CD4-positive, alpha-beta T cell (primary cell): ENCODE data around the gene PDE4B. TPM values are rescaled to one million over a fixed set of nuclear protein-coding genes. Genes with fewer than 3 reads are reported as not detected.

Source experiments
- ATAC-seq: fragments of 200-7000 bp; cut with Tn5 transposase; one replicate; pipeline ENCODE4 v1.10.0; 2022; ENCODE audit warnings: mild to moderate bottlenecking; ENCODE audit not compliant: poor library complexity
- CTCF ChIA-PET: fragments of 350-600 bp; sonication (Branson Sonifier 250); formaldehyde crosslinking; loops from one replicate; lab custom pipeline; 2021; ENCODE audit warnings: antibody characterized with exemption, inconsistent platforms; lab: Charles Lee
- POLR2A ChIA-PET: fragments of 350-600 bp; sonication (Branson Sonifier 250); formaldehyde crosslinking; loops from one replicate; lab custom pipeline; 2021; ENCODE audit warnings: antibody characterized with exemption, inconsistent platforms; lab: Charles Lee
- DNase-seq, 14 experiments: peaks; one replicate each; pipeline ENCODE4 v3.0.0-alpha.2; 2013 to 2020; ENCODE audit warnings: mixed read lengths in 2 of 14
- H3K27ac ChIP-seq, 2 donors: one replicate each; pipeline versions ENCODE4 v1.5.1 to v1.7.0; 2013; ENCODE audit warnings: low read length in 2 of 2, low read depth in 1 of 2, mild to moderate bottlenecking in 1 of 2
- H3K27me3 ChIP-seq, 2 experiments: 1 replicate in 1 of 2; 2 replicates in 1 of 2; pipeline versions ENCODE4 v1.6.1 to v1.7.0; 2013; ENCODE audit warnings: low read length in 2 of 2, control low read depth in 1 of 2, mild to moderate bottlenecking in 1 of 2, moderate library complexity in 1 of 2; ENCODE audit not compliant: insufficient read depth in 2 of 2, control insufficient read depth in 1 of 2
- H3K36me3 ChIP-seq: one replicate; pipeline ENCODE4 v1.6.1; 2013; ENCODE audit warnings: low read length, control low read depth; ENCODE audit not compliant: insufficient read depth
- H3K4me1 ChIP-seq: one replicate; pipeline ENCODE4 v1.6.1; 2013; ENCODE audit warnings: low read length, control low read depth; ENCODE audit not compliant: insufficient read depth
- H3K4me3 ChIP-seq: one replicate; pipeline ENCODE4 v1.5.1; 2013; ENCODE audit warnings: mild to moderate bottlenecking, low read length, moderate library complexity
- H3K9me3 ChIP-seq, 2 experiments: 1 replicate in 1 of 2; 2 replicates in 1 of 2; pipeline versions ENCODE4 v1.6.1 to v1.7.0; 2013; ENCODE audit warnings: low read length in 2 of 2, mild to moderate bottlenecking in 2 of 2, control low read depth in 1 of 2, moderate library complexity in 1 of 2; ENCODE audit not compliant: control insufficient read depth in 1 of 2, insufficient read depth in 1 of 2
- H3K27ac Mint-ChIP-seq: one replicate; pipeline ENCODE4 v1.8.0; 2020; ENCODE audit warnings: mixed read lengths
- H3K27me3 Mint-ChIP-seq: one replicate; pipeline ENCODE4 v1.8.0; 2021; ENCODE audit warnings: mixed read lengths
- H3K36me3 Mint-ChIP-seq: one replicate; pipeline ENCODE4 v1.8.0; 2021; ENCODE audit warnings: low read depth, mixed read lengths
- H3K4me1 Mint-ChIP-seq: one replicate; pipeline ENCODE4 v1.8.0; 2021; ENCODE audit warnings: low read depth, mixed read lengths
- H3K4me3 Mint-ChIP-seq: one replicate; pipeline ENCODE4 v1.8.0; 2020; ENCODE audit warnings: mild to moderate bottlenecking, mixed read lengths
- H3K9me3 Mint-ChIP-seq: one replicate; pipeline ENCODE4 v1.8.0; 2020; ENCODE audit warnings: mixed read lengths
- CTCF ChIP-seq: fragments of 200-600 bp; IDR thresholded peaks from one replicate; pipeline ENCODE4 v1.8.0; 2022; ENCODE audit warnings: antibody characterized with exemption, mild to moderate bottlenecking
- intact Hi-C, 2 experiments: fragments of 100-400 bp; cut with DNase I in 1 of 2; cut with micrococcal nuclease in 1 of 2; formaldehyde crosslinking; loops; one replicate each; pipeline versions ENCODE4 v1.15.1 to v1.9.0; 2023 to 2025; cut with DNase I, micrococcal nuclease
- total RNA-seq, 174 experiments: library from RNA in 2 of 174; stranded (reverse) in 2 of 174; gene quantifications; one replicate each; pipeline ENCODE4 v1.2.3 and lab custom pipeline; 2021 to 2026

The PDE4B gene
- total RNA-seq, 2 experiments from 2014 or later, result 155 to 159 TPM

- H3K4me3 ChIP-seq, result no peak overlapping the region
- no peak for TF ChIP-seq CTCF
- H3K9me3 ChIP-seq, result no peaks in the 10 kb centered on the region
- H3K4me3 Mint-ChIP-seq, result no peak overlapping the region
- H3K27me3 ChIP-seq, result no peaks in the 10 kb centered on the region
- H3K36me3 Mint-ChIP-seq, result no peaks in the 10 kb centered on the region
- H3K27ac ChIP-seq, result no peak overlapping the region
- intact Hi-C loops, result no loop called here
- no peak for ATAC-seq
- no peaks in the 10 kb centered on the region for H3K4me1 Mint-ChIP-seq
- H3K4me1 ChIP-seq, result no peaks in the 10 kb centered on the region
- POLR2A ChIA-PET, result no interaction called here
- DNase-seq, result no peak
- no peaks in the 10 kb centered on the region for H3K27me3 Mint-ChIP-seq
- H3K9me3 Mint-ChIP-seq, result peaks cover 2% of the 10 kb centered on the region
- CTCF ChIA-PET, result no interaction called here
- H3K36me3 ChIP-seq, result no peaks in the 10 kb centered on the region
- H3K27ac Mint-ChIP-seq, result no peak overlapping the region
Observed at GRCh38 chr1:65880611-65881010, 87.9 kb downstream of the PDE4B start.

GRCh38 chr1:65881067-65881594 lies 88.4 kb downstream of the PDE4B start:
- POLR2A ChIA-PET, result no interaction called here
- Histone ChIP-seq H3K27ac (no peak overlapping the region), H3K9me3 (no peaks in the 10 kb centered on the region), H3K36me3 (no peaks in the 10 kb centered on the region), H3K4me1 (no peaks in the 10 kb centered on the region), H3K4me3 (no peak overlapping the region), H3K27me3 (no peaks in the 10 kb centered on the region)
- ATAC-seq (no peak), DNase-seq (no peak)
- Mint-ChIP-seq H3K4me3 (no peak overlapping the region), H3K27me3 (no peaks in the 10 kb centered on the region), H3K4me1 (no peaks in the 10 kb centered on the region), H3K27ac (no peak overlapping the region), H3K9me3 (peaks cover 2% of the 10 kb centered on the region), H3K36me3 (no peaks in the 10 kb centered on the region)
- CTCF ChIA-PET, result no interaction called here
- TF ChIP-seq CTCF, result no peak
- intact Hi-C loops, result no loop called here

GRCh38 chr1:65882076-65882475 lies 89.4 kb downstream of the PDE4B start:
- no peaks in the 10 kb centered on the region for H3K4me1 Mint-ChIP-seq
- TF ChIP-seq CTCF, result no peak
- intact Hi-C loops, result no loop called here
- no peaks in the 10 kb centered on the region for H3K36me3 ChIP-seq
- no peak overlapping the region for H3K27ac ChIP-seq
- ATAC-seq, result no peak
- H3K27me3 Mint-ChIP-seq, result no peaks in the 10 kb centered on the region
- no peak overlapping the region for H3K4me3 Mint-ChIP-seq
- H3K27ac Mint-ChIP-seq, result no peak overlapping the region
- H3K4me3 ChIP-seq, result no peak overlapping the region
- POLR2A ChIA-PET, result no interaction called here
- no peaks in the 10 kb centered on the region for H3K9me3 ChIP-seq
- H3K9me3 Mint-ChIP-seq, result peaks cover 4% of the 10 kb centered on the region
- CTCF ChIA-PET, result no interaction called here
- no peaks in the 10 kb centered on the region for H3K36me3 Mint-ChIP-seq
- H3K4me1 ChIP-seq, result no peaks in the 10 kb centered on the region
- no peaks in the 10 kb centered on the region for H3K27me3 ChIP-seq
- DNase-seq, result no peak
